ENCODE results near the gene MYL7.

Gene MYL7

GRCh38 chr7:44103923-44104859 is 36.9 kb downstream of the MYL7 start, which contains the start of gene AEBP1:
TSS of gene AEBP1 (plus strand) at chr7:44104345. CDS start at chr7:44104666, 321 bp downstream.
- in situ Hi-C loops (cut with HindIII; ENCODE audit: low sequenced_read_pairs): no loop called here

GRCh38 chr7:44103566-44103922 is 37.6 kb downstream of the MYL7 start:
- in situ Hi-C loops (cut with HindIII; ENCODE audit: low sequenced_read_pairs): no loop called here

GRCh38 chr7:44102846-44103565 is 38.1 kb downstream of the MYL7 start:
- in situ Hi-C loops (cut with HindIII; ENCODE audit: low sequenced_read_pairs): no loop called here

- in situ Hi-C loops (cut with HindIII; ENCODE audit: low sequenced_read_pairs): no loop called here
Observed at GRCh38 chr7:44101966-44102845, 38.9 kb downstream of the MYL7 start.

GRCh38 chr7:44101303-44101965 is 39.7 kb downstream of the MYL7 start:
- in situ Hi-C loops (cut with HindIII; ENCODE audit: low sequenced_read_pairs): no loop called here

- in situ Hi-C loops (cut with HindIII; ENCODE audit: low sequenced_read_pairs): no loop called here
Observed at GRCh38 chr7:44100458-44101302, 40.5 kb downstream of the MYL7 start.

GRCh38 chr7:44099669-44100068 is 41.5 kb downstream of the MYL7 start:
- in situ Hi-C loops (cut with HindIII; ENCODE audit: low sequenced_read_pairs): loop anchor here (5.0 kb wide), 2 partner anchors 58 to 93 kb away; no protein-coding TSS in a partner anchor

- in situ Hi-C loops (cut with HindIII; ENCODE audit: low sequenced_read_pairs): loop anchor here (5.0 kb wide), 2 partner anchors 59 to 94 kb away; no protein-coding TSS in a partner anchor
Observed at GRCh38 chr7:44098092-44099068, 42.8 kb downstream of the MYL7 start.

- in situ Hi-C loops (cut with HindIII; ENCODE audit: low sequenced_read_pairs): loop anchor here (5.0 kb wide), 2 partner anchors 60 to 95 kb away; no protein-coding TSS in a partner anchor
Observed at GRCh38 chr7:44097064-44097932, 43.8 kb downstream of the MYL7 start.

- in situ Hi-C loops (cut with HindIII; ENCODE audit: low sequenced_read_pairs): loop anchor here (5.0 kb wide), 2 partner anchors 61 to 96 kb away; no protein-coding TSS in a partner anchor
Observed at GRCh38 chr7:44096326-44096881, 44.7 kb downstream of the MYL7 start.

GRCh38 chr7:44095781-44096180 is 45.4 kb downstream of the MYL7 start:
- in situ Hi-C loops (cut with HindIII; ENCODE audit: low sequenced_read_pairs): loop anchor here (5.0 kb wide), 2 partner anchors 62 to 97 kb away; no protein-coding TSS in a partner anchor

GRCh38 chr7:44094883-44095592 is 46.1 kb downstream of the MYL7 start:
- in situ Hi-C loops (cut with HindIII; ENCODE audit: low sequenced_read_pairs): loop anchor here (5.0 kb wide), 2 partner anchors 62 to 97 kb away; no protein-coding TSS in a partner anchor

GRCh38 chr7:44094365-44094764 is 46.8 kb downstream of the MYL7 start:
- in situ Hi-C loops (cut with HindIII; ENCODE audit: low sequenced_read_pairs): no loop called here

- in situ Hi-C loops (cut with HindIII; ENCODE audit: low sequenced_read_pairs): no loop called here
Observed at GRCh38 chr7:44093102-44093641, 48.0 kb downstream of the MYL7 start.
